AG10803 (cell line): ENCODE measurements around the gene PEAR1.
A peak's percentile ranks its signal among the peaks of the same experiment; 100 is the strongest.

Experiments used
- DNase-seq: peaks from one replicate; pipeline ENCODE4 v3.0.0; 2010; ENCODE audit warnings: low read depth
- H3K4me3 ChIP-seq: 2 replicates; pipeline ENCODE4 v1.5.1; 2011; ENCODE audit warnings: mild to moderate bottlenecking, low read length, control low read depth
- TF ChIP-seq, protein P1 (sequence below): conservative IDR thresholded peaks from 2 replicates; pipeline ENCODE4 v1.5.1; 2011; ENCODE audit warnings: mild to moderate bottlenecking, low read length, control low read depth, inconsistent platforms

The PEAR1 gene

GRCh38 chr1:156854634-156855033 is 38.9 kb upstream of the PEAR1 start:
- no peak for DNase-seq
- TF ChIP-seq, protein P1, sequence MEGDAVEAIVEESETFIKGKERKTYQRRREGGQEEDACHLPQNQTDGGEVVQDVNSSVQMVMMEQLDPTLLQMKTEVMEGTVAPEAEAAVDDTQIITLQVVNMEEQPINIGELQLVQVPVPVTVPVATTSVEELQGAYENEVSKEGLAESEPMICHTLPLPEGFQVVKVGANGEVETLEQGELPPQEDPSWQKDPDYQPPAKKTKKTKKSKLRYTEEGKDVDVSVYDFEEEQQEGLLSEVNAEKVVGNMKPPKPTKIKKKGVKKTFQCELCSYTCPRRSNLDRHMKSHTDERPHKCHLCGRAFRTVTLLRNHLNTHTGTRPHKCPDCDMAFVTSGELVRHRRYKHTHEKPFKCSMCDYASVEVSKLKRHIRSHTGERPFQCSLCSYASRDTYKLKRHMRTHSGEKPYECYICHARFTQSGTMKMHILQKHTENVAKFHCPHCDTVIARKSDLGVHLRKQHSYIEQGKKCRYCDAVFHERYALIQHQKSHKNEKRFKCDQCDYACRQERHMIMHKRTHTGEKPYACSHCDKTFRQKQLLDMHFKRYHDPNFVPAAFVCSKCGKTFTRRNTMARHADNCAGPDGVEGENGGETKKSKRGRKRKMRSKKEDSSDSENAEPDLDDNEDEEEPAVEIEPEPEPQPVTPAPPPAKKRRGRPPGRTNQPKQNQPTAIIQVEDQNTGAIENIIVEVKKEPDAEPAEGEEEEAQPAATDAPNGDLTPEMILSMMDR = 0 out of 2 replicates have a peak, but pooled peaks have one; percentile 14
- H3K4me3 ChIP-seq = no peak overlapping the region

- H3K4me3 ChIP-seq = no peak overlapping the region
- DNase-seq = no peak
- TF ChIP-seq, protein P1 = no peak
Observed at GRCh38 chr1:156856282-156856785, 37.2 kb upstream of the PEAR1 start.

GRCh38 chr1:156857532-156857931 is 36.0 kb upstream of the PEAR1 start:
- H3K4me3 ChIP-seq = no peak overlapping the region
- DNase-seq = no peak

DNA sequence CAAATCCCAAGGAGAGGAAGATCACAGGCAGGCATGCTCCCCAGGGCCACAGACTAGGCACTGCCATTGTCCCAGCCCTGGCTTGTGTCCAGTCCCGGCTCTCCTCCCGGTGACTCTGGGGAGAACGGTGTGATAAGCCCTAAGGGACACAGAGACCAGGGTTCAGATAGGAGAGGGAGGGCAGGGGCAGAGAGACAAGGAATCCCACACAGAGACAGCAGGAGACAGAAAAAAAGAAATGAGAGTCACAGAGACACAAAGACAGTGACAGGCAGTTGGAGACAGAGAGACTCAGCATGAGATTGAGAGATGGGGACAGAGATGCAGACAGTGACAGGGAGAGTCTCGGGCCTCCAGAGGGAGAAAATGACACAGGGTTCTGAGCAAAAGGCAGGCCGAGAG is 35.0 kb upstream of the PEAR1 start:
- TF ChIP-seq, protein P1 = no peak

More at GRCh38 chr1:156857532-156857931, 36.0 kb upstream of the PEAR1 start:
- TF ChIP-seq, protein P1 = no peak

GRCh38 chr1:156858959-156859522 is 34.5 kb upstream of the PEAR1 start, which contains the start of gene INSRR:
INSRR (minus strand) TSS chr1:156859117; CDS start chr1:156858621, 496 bp downstream.
- TF ChIP-seq, protein P1 = no peak
- H3K4me3 ChIP-seq = peak within 1 kb of the TSS; percentile 49
- no peak for DNase-seq

More for the DNA sequence above, 35.0 kb upstream of the PEAR1 start:
- H3K4me3 ChIP-seq = peak overlapping the region; percentile 27; the same call in 1 of the 2 replicates
- DNase-seq = no peak

GRCh38 chr1:156859523-156860112 is 33.9 kb upstream of the PEAR1 start:
- peak overlapping the region; percentile 49 for H3K4me3 ChIP-seq
- TF ChIP-seq, protein P1 = no peak
- peak; percentile 9 for DNase-seq
